Gastrocnemius medialis (tissue), 4 donors: Measurements from ENCODE around the gene TMEM37. TPM values are rescaled to one million over a fixed set of nuclear protein-coding genes. Genes with fewer than 3 reads are reported as not detected.
A peak's percentile ranks its signal among the peaks of the same experiment; 100 is the strongest.

Experiments used
- ATAC-seq, 2 donors: fragments of 150-250 bp; one replicate each; pipeline ENCODE4 v1.9.1; 2016
- DNase-seq, 2 donors: peaks; one replicate each; pipeline ENCODE4 v3.0.0-alpha.2; 2019
- H3K27ac ChIP-seq, 4 donors: fragments of 200-600 bp; sonication (generic); 1 replicate in 1 of 4; 2 replicates in 3 of 4; pipeline ENCODE4 v1.5.1; 2016 to 2018; ENCODE audit warnings: mild to moderate bottlenecking in 2 of 4, moderate library complexity in 1 of 4
- H3K27me3 ChIP-seq, 3 donors: fragments of 200-600 bp; sonication (generic) in 2 of 3; 1 replicate in 1 of 3; 2 replicates in 2 of 3; pipeline versions ENCODE4 v1.5.1 to v1.6.0; 2016 to 2019; ENCODE audit warnings: mild to moderate bottlenecking in 1 of 3, moderate library complexity in 1 of 3
- H3K36me3 ChIP-seq, 2 donors: fragments of 200-600 bp; sonication (generic) in 1 of 2; one replicate each; pipeline ENCODE4 v1.5.1; 2017 to 2018
- H3K4me1 ChIP-seq, 2 donors: fragments of 200-600 bp; sonication (generic) in 1 of 2; one replicate each; pipeline ENCODE4 v1.5.1; 2016 to 2017; ENCODE audit warnings: mild to moderate bottlenecking in 2 of 2
- H3K4me3 ChIP-seq, 4 donors: fragments of 200-600 bp; sonication (generic) in 3 of 4; 1 replicate in 1 of 4; 2 replicates in 3 of 4; pipeline ENCODE4 v1.5.1; 2016 to 2019; ENCODE audit warnings: mild to moderate bottlenecking in 2 of 4
- H3K9me3 ChIP-seq, 3 donors: fragments of 200-600 bp; sonication (generic) in 2 of 3; 1 replicate in 1 of 3; 2 replicates in 2 of 3; pipeline ENCODE4 v1.5.1; 2016 to 2019
- POLR2A ChIP-seq, 2 donors: fragments of 450-650 bp; IDR thresholded peaks; one replicate each; pipeline ENCODE4 v1.6.1; 2017; ENCODE audit warnings: antibody characterized with exemption in 2 of 2, mild to moderate bottlenecking in 2 of 2, moderate library complexity in 2 of 2
- in situ Hi-C, 4 donors: fragments of 200-750 bp; cut with MboI; loops; one replicate each; pipeline versions ENCODE4 v1.15.0 to v1.8.0; 2017; ENCODE audit warnings: low sequenced_read_pairs in 4 of 4
- intact Hi-C: fragments of 100-400 bp; cut with DNase I; formaldehyde crosslinking; loops from one replicate; pipeline ENCODE4 v1.15.1; 2023; ENCODE audit warnings: low total_unique reads
- total RNA-seq, 4 donors: library from RNA; depleted of rRNA; stranded (reverse); fragments of >200 nt; gene quantifications; one replicate each; pipeline versions ENCODE4 v1.1.0 to v1.2.3, GENCODE V29; 2016
- TF ChIP-seq, protein P1 (sequence below), 5 experiments: fragments of 450-650 bp in 3 of 5; fragments of 200-600 bp in 2 of 5; sonication (generic) in 2 of 5; IDR thresholded peaks in 4 of 5; conservative IDR thresholded peaks in 1 of 5; 1 replicate in 4 of 5; 2 replicates in 1 of 5; pipeline ENCODE4 v1.5.1; 2016 to 2019; ENCODE audit warnings: antibody characterized with exemption in 5 of 5, mild to moderate bottlenecking in 3 of 5, moderate library complexity in 3 of 5

TMEM37 gene
- total RNA-seq, 4 donors from 2014 or later, result 0.49 to 2.7 (median 0.64) TPM

- no peak for TF ChIP-seq POLR2A (IDR thresholded peaks at IDR 0.05)
- TF ChIP-seq, protein P1, sequence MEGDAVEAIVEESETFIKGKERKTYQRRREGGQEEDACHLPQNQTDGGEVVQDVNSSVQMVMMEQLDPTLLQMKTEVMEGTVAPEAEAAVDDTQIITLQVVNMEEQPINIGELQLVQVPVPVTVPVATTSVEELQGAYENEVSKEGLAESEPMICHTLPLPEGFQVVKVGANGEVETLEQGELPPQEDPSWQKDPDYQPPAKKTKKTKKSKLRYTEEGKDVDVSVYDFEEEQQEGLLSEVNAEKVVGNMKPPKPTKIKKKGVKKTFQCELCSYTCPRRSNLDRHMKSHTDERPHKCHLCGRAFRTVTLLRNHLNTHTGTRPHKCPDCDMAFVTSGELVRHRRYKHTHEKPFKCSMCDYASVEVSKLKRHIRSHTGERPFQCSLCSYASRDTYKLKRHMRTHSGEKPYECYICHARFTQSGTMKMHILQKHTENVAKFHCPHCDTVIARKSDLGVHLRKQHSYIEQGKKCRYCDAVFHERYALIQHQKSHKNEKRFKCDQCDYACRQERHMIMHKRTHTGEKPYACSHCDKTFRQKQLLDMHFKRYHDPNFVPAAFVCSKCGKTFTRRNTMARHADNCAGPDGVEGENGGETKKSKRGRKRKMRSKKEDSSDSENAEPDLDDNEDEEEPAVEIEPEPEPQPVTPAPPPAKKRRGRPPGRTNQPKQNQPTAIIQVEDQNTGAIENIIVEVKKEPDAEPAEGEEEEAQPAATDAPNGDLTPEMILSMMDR (IDR thresholded peaks at IDR 0.05 in 4 of 5, conservative IDR thresholded peaks at IDR 0.05 in 1 of 5), result no peak
Observed at GRCh38 chr2:119462574-119462973, 30.9 kb downstream of the TMEM37 start.

GRCh38 chr2:119463136-119463535, 31.5 kb downstream of the TMEM37 start:
- Histone ChIP-seq H3K27me3 (no peaks in the 10 kb centered on the region), H3K4me1 (peaks cover 3 to 7% of the 10 kb centered on the region in 2 donors), H3K4me3 (no peak overlapping the region), H3K9me3 (no peaks in the 10 kb centered on the region), H3K27ac (no peak overlapping the region), H3K36me3 (no peaks in the 10 kb centered on the region)
- in situ Hi-C loops, result no loop called here
- ATAC-seq (no peak), DNase-seq (no peak)
- TF ChIP-seq, protein P1 (IDR thresholded peaks at IDR 0.05 in 4 of 5, conservative IDR thresholded peaks at IDR 0.05 in 1 of 5), result no peak
- intact Hi-C loops, result no loop called here

More at GRCh38 chr2:119462574-119462973, 30.9 kb downstream of the TMEM37 start:
- no peak for DNase-seq
- in situ Hi-C loops, result no loop called here
- Histone ChIP-seq H3K27ac (no peak overlapping the region), H3K4me3 (no peak overlapping the region), H3K27me3 (no peaks in the 10 kb centered on the region), H3K4me1 (peaks cover 0 to 7% of the 10 kb centered on the region in 2 donors), H3K9me3 (no peaks in the 10 kb centered on the region), H3K36me3 (no peaks in the 10 kb centered on the region)
- intact Hi-C loops, result no loop called here
- no peak for ATAC-seq

- no peak overlapping the region for H3K27ac ChIP-seq
Observed at GRCh38 chr2:119463990-119464389, 32.3 kb downstream of the TMEM37 start.

DNA sequence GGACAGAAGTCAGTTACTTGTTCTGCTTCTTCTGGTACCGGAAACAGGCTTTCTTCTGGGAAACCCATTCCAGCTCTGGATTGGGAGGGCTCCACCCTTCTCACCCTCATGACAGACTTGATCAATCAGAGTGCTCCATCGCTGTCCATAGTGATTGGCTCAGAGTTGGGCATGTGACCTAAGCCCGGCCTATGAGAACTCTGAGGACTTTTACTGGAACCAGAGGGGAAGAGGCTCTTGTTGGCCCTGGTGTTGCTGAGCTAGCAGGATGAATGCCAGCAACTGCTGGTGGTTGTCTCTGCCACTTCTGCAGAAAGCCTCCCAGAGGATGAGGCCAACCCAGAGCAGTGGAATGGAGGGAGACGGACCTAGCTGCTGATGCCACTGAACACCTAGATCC, 33.3 kb downstream of the TMEM37 start:
- H3K27me3 ChIP-seq, result no peaks in the 10 kb centered on the region
- no peak overlapping the region for H3K27ac ChIP-seq
- no peak overlapping the region for H3K4me3 ChIP-seq
- no peak for TF ChIP-seq POLR2A (IDR thresholded peaks at IDR 0.05)
- TF ChIP-seq, protein P1 (IDR thresholded peaks at IDR 0.05 in 4 of 5, conservative IDR thresholded peaks at IDR 0.05 in 1 of 5), result no peak
- ATAC-seq (peak in 1 of 2 donors; percentile 55), DNase-seq (peak in 1 of 2 donors; percentile 44)
- no peaks in the 10 kb centered on the region for H3K36me3 ChIP-seq
- in situ Hi-C loops, result loop anchor here in 2 of 4 donors (5.0 kb wide), 1 partner anchor 53 kb away; no protein-coding TSS in a partner anchor
- no peaks in the 10 kb centered on the region for H3K9me3 ChIP-seq
- H3K4me1 ChIP-seq, result peaks cover 7 to 11% of the 10 kb centered on the region in 2 donors
- intact Hi-C loops, result no loop called here

More at GRCh38 chr2:119463990-119464389, 32.3 kb downstream of the TMEM37 start:
- in situ Hi-C loops (no loop called here), intact Hi-C loops (no loop called here)
- Histone ChIP-seq H3K4me3 (no peak overlapping the region), H3K27me3 (no peaks in the 10 kb centered on the region), H3K36me3 (no peaks in the 10 kb centered on the region), H3K4me1 (peaks cover 7 to 11% of the 10 kb centered on the region in 2 donors), H3K9me3 (no peaks in the 10 kb centered on the region)
- peak in 1 of 2 donors; percentile 48 for DNase-seq
- TF ChIP-seq POLR2A (IDR thresholded peaks at IDR 0.05), result no peak
- TF ChIP-seq, protein P1 (IDR thresholded peaks at IDR 0.05 in 4 of 5, conservative IDR thresholded peaks at IDR 0.05 in 1 of 5), result no peak
- ATAC-seq, result peak; percentile 45 to 76

- H3K36me3 ChIP-seq, result no peaks in the 10 kb centered on the region
- H3K27me3 ChIP-seq, result no peaks in the 10 kb centered on the region
- H3K27ac ChIP-seq, result no peak overlapping the region
- intact Hi-C loops (no loop called here), in situ Hi-C loops (loop anchor here in 2 of 4 donors (5.0 kb wide), 1 partner anchor 53 kb away; no protein-coding TSS in a partner anchor)
- DNase-seq (no peak), ATAC-seq (no peak)
- no peak overlapping the region for H3K4me3 ChIP-seq
- no peak for TF ChIP-seq POLR2A (IDR thresholded peaks at IDR 0.05)
- TF ChIP-seq, protein P1 (IDR thresholded peaks at IDR 0.05 in 4 of 5, conservative IDR thresholded peaks at IDR 0.05 in 1 of 5), result no peak
- H3K4me1 ChIP-seq, result peaks cover 7 to 11% of the 10 kb centered on the region in 2 donors
- H3K9me3 ChIP-seq, result no peaks in the 10 kb centered on the region
Observed at GRCh38 chr2:119465687-119466086, 34.0 kb downstream of the TMEM37 start.
